B cell (primary cell): ENCODE results near the gene ZBTB16.

ENCODE experiments used
- EZH2 ChIP-seq: IDR thresholded peaks from 2 replicates; pipeline ENCODE4 v1.6.1; 2012; ENCODE audit warnings: borderline replicate concordance, low read depth, mild to moderate bottlenecking, moderate library complexity, low read length; ENCODE audit not compliant: insufficient read depth, poor library complexity, severe bottlenecking
- TF ChIP-seq, protein P1 (sequence below): fragments of 200-600 bp; IDR thresholded peaks from one replicate; pipeline ENCODE4 v1.8.0; 2022; ENCODE audit warnings: antibody characterized with exemption, mild to moderate bottlenecking

DNA sequence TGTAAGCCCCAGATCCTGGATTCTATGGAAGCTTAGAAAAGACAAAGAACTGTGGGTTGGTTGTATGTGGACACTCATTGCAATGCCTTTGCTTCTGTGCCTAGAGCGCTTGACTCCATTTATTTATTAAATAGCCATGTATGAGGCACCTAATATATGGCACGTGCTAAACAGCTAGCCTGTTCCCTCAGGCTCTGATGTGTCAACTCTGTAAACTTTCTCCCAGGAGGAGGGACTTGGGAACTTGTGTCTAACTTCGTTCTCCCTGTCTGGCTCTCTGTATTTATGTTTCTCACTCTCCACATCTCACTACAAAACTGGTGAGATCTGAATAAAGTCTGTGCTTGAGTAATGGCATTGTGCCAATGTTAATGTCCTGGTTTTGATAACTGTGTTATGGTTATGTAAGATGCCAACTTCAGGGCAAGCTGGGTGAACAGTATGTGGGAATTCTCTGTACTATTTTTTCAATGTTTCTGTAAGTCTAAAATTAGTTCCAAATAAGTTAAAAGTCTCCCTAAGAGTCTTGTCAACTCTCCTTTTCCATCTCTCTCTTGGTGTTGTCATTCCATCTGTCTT is 34.1 kb upstream of the ZBTB16 start:
- TF ChIP-seq, protein P1, sequence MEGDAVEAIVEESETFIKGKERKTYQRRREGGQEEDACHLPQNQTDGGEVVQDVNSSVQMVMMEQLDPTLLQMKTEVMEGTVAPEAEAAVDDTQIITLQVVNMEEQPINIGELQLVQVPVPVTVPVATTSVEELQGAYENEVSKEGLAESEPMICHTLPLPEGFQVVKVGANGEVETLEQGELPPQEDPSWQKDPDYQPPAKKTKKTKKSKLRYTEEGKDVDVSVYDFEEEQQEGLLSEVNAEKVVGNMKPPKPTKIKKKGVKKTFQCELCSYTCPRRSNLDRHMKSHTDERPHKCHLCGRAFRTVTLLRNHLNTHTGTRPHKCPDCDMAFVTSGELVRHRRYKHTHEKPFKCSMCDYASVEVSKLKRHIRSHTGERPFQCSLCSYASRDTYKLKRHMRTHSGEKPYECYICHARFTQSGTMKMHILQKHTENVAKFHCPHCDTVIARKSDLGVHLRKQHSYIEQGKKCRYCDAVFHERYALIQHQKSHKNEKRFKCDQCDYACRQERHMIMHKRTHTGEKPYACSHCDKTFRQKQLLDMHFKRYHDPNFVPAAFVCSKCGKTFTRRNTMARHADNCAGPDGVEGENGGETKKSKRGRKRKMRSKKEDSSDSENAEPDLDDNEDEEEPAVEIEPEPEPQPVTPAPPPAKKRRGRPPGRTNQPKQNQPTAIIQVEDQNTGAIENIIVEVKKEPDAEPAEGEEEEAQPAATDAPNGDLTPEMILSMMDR, result no peak
- no peak for TF ChIP-seq EZH2
